GM13977 (cell line): ENCODE data around the gene OR8B4.
"Not testable (repeated sequence)": the region's sequence is repeated elsewhere in the genome, so short reads cannot be mapped to it uniquely, and the experiment has no call there.

ENCODE experiments used
- DNase-seq: peaks from one replicate; pipeline ENCODE4 v3.0.0; 2012; ENCODE audit warnings: low spot score
- CTCF ChIP-seq: IDR thresholded peaks from 2 replicates; pipeline ENCODE4 v1.5.1; 2012; ENCODE audit warnings: mild to moderate bottlenecking, control low read depth; ENCODE audit not compliant: insufficient read depth; ENCODE audit errors: extremely low read depth, missing control alignments
- in situ Hi-C: fragments of 300-500 bp; cut with MboI; formaldehyde crosslinking; loops from one replicate; pipeline ENCODE4 v1.12.0; 2022; ENCODE audit warnings: low sequenced_read_pairs, low pct_unique_long_range_greater_than_20kb, mixed read lengths, inconsistent platforms; ENCODE audit not compliant: unreplicated experiment

The OR8B4 gene

DNA sequence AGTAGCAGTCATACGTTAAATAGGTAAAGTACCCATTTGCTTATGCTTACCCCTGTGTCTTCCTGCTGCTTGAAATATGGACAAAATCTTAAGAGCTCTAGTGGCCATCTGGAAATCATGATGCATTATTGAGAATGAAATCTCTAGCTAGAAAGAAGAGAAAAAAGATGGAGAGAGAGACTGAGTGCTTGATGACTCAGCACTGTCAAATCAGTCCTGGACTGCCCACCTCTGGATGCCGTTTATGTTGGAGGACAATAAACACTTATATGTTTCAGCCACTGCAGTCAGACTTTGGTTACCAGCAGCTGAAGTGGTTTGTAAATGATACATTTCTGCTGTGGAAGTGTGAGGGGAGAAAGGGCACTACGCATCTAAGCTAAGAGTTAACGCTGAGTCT is 3.6 kb downstream of the OR8B4 start:
- DNase-seq = no peak
- in situ Hi-C loops = loop anchor here (25.0 kb wide), 1 partner anchor 441 kb away; the partner anchor contains the start of gene ROBO3
- TF ChIP-seq CTCF = no peak

- in situ Hi-C loops = loop anchor here (25.0 kb wide), 1 partner anchor 447 kb away; the partner anchor contains the start of gene ROBO3
- DNase-seq = no peak
- TF ChIP-seq CTCF = peak; percentile 15
Observed at GRCh38 chr11:124415356-124415923, 9.2 kb downstream of the OR8B4 start.

GRCh38 chr11:124409906-124410305 is 14.8 kb downstream of the OR8B4 start:
- in situ Hi-C loops = loop anchor here (10.0 to 25.0 kb wide), 2 partner anchors 175 to 452 kb away; partner anchors contain the start of gene ROBO3

DNA sequence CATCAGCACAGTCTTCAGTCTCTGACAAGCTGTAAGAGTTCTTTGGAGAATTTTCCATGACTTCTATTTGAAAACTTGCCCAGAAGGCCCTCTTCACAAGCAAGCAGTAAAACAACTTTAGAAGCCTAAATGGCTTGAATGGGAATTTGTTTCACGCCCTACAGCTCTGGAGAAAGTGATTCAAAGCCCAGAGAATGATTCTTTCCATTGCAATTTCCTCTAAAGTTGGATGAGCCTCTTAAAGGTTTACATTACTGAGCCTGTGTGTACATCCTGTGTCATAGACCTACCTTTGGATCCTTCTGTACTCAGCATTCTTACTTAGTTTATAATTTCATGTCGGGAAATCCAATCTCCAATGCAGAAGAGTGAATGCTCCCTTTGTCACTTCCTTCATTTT is 19.1 kb downstream of the OR8B4 start:
- TF ChIP-seq CTCF = no peak
- in situ Hi-C loops = loop anchor here (10.0 to 25.0 kb wide), 2 partner anchors 179 to 457 kb away; partner anchors contain the start of gene ROBO3
- no peak for DNase-seq

More at GRCh38 chr11:124409906-124410305, 14.8 kb downstream of the OR8B4 start:
- no peak for TF ChIP-seq CTCF
- no peak for DNase-seq

GRCh38 chr11:124403186-124403585 is 21.5 kb downstream of the OR8B4 start:
- in situ Hi-C loops = loop anchor here (10.0 to 25.0 kb wide), 2 partner anchors 182 to 459 kb away; partner anchors contain the start of gene ROBO3
- DNase-seq = not testable (repeated sequence)

DNA sequence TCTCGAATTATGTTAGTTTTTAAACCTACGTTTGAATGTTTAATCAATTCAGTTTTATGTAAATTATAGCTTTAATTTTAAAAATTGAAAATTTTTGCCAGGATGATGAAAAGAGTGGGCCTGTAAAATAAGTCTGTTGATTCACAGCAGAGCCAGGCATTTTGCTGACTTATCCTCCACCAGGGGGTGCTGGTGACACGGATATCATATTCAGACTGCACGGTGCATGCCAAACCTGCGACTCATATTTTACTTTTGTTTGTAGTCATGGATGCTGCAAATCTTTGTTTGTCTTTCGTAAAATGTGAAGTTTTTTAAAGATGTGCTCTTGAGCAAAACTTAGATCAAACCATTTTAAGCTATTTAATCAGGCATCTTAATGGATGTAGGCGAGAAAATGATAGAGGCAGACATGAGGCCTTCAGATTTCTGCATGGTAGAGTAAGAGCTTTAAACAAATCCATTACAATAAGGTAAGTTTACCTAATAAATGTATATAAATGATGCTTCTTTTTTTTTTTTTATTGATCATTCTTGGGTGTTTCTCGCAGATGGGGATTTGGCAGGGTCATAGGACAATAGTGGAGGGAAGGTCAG is 22.2 kb downstream of the OR8B4 start:
- peak; percentile 73 for DNase-seq
- TF ChIP-seq CTCF = peak; percentile 79
- in situ Hi-C loops = loop anchor here (10.0 to 25.0 kb wide), 2 partner anchors 182 to 460 kb away; partner anchors contain the start of gene ROBO3

GRCh38 chr11:124398924-124399323 is 25.7 kb downstream of the OR8B4 start, which contains the start of gene OR8B3:
TSS of gene OR8B3 (minus strand) at chr11:124399024. CDS start at chr11:124397351, 1,673 bp downstream.
- no peak for TF ChIP-seq CTCF
- DNase-seq = no peak
- in situ Hi-C loops = no loop called here

GRCh38 chr11:124396847-124397246 is 27.8 kb downstream of the OR8B4 start:
- in situ Hi-C loops, DNase-seq: not testable (repeated sequence)
